GM19043 (cell line): ENCODE measurements around the gene YBEY.
"Not testable (repeated sequence)": the region's sequence is repeated elsewhere in the genome, so short reads cannot be mapped to it uniquely, and the experiment has no call there.

Experiments
- ATAC-seq: cut with Tn5 transposase; IDR thresholded peaks from one replicate; pipeline ENCODE4 v1.9.1; 2021; ENCODE audit warnings: low read depth; ENCODE audit not compliant: unreplicated experiment

The YBEY gene, protein sequence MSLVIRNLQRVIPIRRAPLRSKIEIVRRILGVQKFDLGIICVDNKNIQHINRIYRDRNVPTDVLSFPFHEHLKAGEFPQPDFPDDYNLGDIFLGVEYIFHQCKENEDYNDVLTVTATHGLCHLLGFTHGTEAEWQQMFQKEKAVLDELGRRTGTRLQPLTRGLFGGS

DNA sequence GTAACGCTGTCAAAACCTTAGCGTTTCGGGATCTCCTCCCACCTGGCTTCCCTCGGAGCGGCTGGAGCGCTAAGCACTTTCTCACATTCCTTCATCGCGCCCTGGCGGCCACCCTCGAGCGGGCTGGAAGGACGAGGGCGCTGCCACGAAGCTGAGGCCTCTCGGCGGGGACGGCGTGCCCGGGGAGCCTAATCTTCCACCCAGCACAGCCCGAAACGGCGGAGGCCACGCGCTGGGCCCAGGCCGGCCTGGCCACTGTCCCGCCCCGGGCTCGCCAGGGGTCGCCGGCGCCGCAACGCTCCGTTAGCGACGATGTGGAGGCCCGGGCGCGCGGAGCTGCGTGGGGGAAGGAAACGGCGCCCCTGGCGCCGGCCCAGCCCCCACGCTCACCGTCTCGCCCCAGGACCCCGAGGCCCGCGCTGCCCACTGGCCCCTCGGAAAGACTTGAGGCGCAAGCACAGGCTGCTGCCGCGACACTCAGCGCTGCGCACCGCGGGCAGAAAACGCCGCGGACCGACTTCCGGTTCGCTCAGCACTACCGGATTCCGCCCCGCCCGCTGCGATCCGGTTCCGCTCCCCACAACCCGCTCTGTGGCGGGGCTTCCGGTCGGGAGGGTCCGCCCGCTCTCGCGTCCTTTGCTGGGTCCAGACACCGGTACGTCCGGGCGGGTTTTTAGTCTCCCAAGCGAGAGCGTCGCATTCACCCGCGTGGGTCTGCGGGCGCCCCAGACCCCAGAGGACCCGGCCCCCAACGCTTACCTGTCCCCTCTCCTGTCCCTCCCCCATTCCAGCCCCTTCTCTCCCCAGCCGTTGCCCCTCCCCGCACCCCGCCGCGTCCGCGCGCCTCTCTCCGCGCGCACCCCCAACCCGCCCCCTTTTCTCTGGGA is at the start of gene YBEY:
TSS of gene YBEY (plus strand) at position 582 of the 887 bp plus-strand sequence. CDS start 572 bp downstream, outside the sequence.
- ATAC-seq = peak; percentile 81

DNA sequence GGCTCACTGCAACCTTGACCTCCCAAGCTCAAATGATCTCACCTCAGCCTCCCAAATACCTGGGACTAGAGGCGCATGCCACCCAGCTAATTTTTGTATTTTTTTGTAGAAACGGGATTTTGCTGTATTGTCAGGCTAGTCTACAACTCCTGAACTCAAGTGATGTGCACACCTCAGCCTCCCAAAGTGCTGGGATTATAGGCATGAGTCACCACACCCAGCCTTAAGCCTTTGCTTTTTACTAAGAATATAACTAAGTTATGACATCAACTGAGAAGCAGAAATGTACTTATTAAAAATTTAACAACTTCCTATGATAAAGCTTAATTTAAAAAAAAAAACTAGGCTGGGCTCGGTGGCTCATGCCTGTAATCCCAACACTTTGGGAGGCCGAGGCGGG is 48.7 kb upstream of the YBEY start:
- no peak for ATAC-seq

DNA sequence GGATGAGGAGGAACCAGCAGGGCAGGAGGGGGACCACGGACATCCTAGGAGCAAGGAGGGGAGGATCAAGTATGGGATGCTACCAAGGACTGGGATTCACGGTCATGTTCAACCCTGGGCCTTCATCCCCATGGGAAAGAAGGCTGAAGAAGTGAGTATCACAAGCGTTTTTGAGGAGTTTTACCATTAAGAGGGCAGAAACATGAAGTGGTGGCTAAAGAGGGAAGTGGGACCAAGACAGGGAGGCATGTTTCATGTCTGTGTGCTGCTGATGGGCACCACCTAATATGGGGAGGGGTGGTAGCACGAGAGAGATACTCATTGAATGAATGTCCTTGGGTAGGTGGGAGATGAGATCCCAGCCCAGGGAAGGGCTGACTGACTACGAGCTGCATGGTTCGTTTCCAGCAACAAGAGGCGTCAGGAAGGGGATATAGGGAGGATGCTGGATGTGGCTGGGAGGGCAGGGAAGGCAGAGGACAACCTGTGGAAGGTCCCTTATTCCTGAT is 46.3 kb upstream of the YBEY start:
- ATAC-seq = no peak

DNA sequence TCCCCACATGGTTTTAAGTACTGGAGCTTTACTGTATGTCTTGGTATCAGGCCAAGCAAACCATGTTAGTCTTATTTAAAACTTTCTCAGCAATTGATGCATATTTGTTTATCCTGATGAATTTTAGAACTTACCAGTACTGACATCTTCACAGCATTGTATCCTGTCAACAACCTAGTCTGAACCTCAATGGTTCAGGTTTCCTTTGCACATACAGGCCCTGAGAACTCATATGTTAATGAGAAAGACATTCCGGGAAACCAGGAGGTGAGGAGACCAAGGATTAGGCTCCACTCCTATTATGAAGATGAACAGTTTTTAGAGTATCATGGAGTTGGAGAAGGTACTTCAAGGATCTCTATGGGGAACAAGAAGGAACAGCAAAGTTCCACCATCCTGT is 44.6 kb upstream of the YBEY start:
- not testable (repeated sequence) for ATAC-seq

DNA sequence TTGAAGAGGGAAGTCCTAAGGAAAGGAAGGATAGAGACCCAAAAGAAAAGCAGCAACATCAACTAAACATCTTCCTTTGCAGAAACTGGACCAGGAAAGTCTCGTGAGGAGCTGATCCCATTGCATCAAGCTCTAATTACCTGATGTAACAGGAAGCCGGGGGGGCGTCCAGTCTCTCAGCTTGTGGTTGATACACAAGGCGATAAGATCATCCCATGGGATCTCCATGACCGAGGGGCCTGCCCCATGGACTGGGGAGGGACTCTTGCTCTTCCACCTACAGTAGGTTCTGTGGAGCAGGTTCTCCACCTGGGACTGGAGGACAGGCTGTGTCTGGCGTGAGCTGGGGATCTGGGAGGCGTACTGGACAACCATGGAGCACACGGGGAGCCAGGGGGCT is 42.8 kb upstream of the YBEY start:
- ATAC-seq = no peak

DNA sequence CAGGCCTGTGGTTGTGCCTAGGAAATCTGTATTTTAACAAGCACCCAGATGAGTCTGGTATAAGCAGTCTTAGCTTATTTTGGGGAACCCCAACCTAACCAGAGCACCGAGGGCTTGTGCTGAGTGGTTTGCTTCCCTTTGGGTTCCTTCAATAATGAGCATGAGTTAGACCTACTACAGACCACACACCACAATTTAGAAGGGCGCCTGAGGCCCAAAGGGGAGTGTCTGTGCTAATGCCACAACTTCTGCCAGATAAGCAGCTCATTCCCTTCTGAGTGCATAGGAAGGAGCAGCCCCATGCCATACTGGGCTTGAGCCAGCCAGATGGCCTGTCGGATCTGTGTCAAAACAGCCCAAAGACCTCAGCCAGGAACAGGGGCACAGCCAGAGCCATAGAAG is 42.2 kb upstream of the YBEY start:
- ATAC-seq = no peak

DNA sequence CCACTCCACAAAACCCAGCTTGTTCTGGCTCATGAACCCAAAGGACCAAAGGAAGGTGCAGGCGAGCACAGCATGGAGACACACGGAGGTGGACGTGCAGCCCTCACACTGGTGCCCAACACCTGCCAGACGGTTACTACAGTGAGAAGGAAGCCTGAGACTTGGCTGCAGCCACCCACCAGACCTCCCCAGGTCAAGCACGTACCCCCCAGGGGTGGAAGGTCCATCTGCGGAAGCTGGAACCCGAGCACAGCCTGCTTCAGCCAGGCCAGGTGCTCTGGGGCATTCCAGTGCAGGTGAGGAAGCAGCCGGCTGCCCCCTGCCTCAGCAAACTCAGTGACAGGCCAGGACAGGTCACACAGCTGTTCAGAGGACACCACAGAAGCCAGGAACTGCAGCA is 41.5 kb upstream of the YBEY start:
- ATAC-seq = no peak

DNA sequence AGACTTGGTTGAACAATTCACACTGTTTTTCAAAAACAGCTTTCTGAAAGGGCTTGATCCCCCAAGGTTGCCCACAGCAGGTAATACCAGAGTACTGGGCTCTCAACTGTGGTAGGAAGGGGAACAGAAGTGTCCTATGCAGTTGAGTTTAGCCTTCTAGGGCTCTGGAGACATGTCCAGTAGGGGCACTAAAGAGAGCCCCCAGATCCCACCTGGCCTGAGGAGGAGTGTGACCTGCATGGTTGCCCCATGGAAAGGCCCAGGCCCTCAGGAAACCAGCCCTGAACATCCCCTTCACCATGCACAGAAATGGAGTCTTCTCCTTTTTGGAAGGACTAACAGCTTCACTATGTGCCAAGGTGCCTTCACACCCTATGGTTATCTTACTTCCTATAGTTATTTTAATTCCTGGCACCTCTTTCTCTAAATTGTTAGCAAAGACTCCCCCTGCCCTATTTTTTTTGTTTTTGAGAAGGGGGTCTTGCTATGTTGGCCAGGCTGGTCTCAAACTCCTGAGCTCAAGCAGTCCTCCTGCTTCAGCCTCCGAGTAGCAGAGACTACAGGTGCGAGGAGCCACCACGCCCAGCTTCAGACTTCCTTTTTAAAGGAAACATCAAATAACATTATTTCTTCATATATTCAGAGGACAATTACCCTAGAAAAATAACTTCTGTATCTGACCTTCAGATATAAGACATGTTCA is 40.8 kb upstream of the YBEY start:
- no peak for ATAC-seq

DNA sequence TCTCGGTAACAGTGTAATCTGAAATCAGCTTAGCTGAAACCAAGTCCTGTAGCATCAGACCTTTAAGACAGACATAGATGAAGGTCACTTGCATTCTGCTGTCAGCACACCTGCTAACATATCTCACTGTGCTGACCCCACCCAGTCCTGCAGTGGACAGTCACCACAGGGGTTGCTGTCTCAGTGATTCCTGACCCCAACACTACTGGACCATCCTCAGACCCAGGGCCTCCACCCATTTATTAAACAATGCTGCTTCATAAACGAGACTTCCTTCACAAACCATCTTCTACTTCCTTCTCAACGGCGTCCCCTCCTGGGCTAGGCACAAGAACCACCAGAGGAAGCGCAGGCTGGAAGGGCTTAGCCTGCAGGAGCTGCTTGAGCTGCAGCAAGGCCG is 39.8 kb upstream of the YBEY start:
- no peak for ATAC-seq

DNA sequence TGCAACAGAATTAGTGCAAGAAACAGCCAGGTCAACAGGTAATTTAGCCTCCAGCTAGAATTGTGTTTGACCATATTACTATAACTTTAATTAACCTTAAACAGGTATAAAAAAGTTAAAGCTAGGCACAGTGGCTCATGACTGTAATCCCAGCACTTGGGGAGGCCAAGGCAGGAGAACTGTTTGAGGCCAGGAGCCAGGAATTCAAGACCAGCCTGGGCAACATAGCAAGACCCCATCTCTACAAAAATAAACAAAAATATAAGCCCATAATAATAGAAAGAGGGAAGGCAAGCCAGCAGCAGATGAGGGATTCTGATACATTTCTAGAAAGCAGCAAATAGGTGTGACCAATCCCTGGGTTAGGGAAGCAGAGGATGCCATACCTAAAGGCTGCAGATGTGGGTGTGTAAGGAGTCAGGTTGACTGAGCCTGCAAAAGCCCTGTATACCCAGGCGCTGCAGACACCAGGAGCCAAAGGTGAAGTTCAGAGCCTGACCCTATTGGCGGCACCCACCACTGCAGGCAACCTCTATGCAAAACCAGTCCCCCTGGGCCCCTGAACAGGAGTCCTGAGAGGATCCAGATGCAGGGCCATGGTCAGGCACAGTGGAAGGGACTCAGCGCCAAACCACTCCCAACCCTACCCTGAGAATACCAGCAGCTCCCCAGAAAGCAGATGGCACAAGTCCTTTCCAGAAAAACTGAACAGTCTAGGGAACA is 38.3 kb upstream of the YBEY start:
- no peak for ATAC-seq

DNA sequence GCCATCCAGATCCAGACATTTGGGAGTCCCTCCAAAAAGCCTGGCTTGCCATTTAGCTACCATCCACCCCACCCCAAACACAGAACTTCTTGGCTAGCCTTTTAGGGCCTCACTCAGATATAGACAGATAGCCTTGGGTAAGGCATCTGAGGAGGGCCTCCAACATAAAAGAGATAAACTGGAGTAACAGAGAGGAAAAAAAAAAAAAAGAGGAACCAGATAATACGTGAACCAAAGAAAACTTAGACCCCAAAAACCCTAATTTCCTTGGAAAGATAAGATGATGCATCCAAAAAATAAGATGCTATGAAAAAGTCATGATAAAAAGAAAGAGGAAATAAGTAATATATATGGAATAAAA is 37.7 kb upstream of the YBEY start:
- ATAC-seq = no peak

DNA sequence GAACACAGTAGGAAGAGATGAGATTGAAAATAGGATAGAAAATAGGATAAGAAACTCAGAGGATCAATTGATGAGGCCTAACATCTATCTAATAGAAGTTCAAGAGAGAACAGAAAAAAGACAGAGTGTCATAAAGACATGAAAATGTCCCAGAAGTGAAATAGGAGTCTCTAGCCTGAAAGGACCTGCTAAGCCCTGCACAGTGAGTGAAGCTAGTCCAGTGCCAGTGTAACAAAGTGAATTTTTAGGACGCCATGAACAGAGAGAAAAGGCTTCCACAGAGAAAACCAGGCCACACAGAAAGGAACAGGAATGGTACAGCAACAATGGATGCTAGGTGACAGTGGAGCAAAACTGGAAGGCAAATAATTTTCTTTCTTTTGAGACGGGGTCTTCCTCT is 37.3 kb upstream of the YBEY start:
- ATAC-seq = no peak

DNA sequence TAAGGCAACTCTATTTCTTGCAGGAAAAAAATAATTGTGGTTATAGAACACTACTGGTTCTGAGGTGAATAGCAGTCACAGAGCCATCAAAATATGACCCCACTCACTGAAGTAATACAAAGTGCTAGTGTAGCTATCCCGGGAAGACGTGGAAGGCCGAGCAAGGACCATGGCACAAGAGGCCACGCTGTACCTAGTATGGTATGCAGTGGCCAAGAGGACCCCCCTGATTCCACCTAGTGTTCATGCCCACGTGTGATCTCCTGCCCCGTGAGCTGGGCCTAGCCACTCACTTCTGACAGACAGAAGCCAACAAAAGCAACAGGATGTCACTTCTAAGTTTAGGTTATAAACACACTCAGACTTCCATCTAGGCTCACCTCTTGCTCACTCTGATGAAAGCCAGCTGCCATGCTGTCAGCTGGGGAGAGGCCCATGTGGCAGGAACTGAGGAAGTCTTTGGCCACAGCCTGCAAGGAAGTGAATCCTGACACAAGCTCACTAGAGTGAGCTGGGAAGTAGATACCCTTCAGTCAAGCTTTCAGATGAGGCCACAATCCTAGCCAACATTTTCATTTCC is 35.9 kb upstream of the YBEY start:
- ATAC-seq = no peak

DNA sequence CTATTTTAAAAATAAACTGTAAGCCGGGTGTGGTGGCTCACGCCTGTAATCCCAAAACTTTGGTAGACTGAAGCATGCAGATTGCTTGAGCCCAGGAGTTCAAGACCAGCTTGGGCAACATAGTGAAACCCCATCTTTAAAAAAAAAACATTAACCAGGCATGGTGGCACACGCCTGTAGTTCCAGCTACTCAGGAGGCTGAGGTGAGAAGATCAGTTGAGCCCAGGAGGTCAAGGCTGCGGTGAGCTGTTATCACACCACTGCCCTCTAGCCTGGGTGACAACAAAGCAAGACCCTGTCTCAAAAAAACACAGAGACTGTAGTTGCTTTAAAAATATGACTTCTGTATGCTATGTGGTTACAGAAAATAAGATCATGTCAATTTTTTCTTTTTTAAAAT is 33.3 kb upstream of the YBEY start:
- no peak for ATAC-seq

DNA sequence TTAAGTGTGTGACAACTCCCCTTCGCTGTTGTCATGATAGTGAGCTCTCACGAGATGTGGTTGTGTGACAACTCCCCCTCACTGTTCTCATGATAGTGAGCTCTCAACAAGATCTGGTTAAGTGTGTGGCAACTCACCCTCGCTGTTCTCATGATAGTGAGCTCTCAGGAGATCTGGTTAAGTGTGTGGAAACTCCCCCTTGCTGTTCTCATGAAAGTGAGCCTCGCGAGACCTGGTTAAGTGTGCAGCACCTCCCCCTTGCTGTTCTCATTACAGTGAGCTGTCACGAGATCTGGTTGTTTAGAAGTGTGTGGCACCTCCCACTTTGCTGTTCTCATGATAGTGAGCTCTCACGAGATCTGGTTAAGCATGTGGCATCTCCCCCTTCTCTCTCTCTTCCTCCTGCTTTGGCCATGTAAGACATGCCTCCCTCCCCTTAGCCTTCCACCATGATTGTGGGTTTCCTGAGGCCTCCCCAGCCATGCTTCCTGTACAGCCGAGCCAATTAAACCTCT is 32.5 kb upstream of the YBEY start:
- ATAC-seq = no peak

DNA sequence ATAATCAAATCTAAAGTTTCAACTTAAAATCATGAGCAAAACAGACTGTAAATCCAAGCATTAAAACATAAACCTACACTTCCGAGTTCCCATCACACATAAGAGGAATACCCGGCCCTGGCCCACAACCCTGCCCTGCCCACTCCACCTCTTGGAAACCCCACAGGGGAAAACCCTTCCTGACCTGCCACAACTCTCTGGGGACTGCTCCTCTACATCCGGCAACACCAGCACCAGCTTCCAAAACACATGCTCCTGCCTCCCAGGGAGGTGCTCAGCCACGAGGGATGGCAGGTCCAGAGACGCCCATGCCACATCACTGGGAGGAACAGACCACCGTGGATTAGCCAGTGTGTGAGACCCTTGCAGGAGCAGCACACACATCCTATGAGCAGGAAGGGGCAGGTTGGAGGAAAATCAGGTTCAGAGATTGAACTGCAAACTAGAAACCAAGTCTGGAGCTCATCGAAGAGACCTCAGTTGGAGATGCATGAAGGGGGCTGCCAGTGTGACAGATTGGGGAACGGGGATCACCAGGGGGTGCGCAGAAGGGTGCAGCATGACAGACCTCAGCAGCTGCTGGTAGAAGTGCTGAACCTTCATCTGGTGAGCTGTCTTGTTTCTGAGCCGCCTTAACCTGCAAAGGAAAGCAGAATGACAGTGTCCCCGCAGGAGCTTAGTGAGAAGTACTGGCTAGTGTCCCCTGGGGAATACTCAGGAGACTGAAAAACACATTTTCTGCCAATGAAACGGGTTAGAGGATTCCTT is 31.8 kb upstream of the YBEY start:
- ATAC-seq = no peak

DNA sequence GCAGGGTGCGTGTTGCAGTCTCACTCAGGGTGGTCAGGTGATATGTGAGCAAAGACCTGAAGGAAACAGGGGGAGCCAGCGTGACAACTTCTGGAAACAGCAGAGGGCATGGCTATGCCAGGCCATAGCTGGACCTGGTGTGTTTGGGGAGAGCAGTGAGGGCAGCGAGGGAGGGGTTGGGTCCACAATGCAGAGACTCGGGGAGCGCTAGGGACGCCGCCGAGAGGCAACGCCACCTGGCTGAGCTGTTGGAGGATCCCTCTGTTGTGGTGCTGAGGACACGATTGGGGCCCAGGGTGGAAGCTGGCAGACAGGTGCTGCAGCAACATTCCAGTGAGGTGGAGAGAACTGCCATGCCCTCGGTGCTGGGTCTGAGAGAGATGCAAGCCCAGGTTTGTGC is 31.0 kb upstream of the YBEY start:
- ATAC-seq = no peak

DNA sequence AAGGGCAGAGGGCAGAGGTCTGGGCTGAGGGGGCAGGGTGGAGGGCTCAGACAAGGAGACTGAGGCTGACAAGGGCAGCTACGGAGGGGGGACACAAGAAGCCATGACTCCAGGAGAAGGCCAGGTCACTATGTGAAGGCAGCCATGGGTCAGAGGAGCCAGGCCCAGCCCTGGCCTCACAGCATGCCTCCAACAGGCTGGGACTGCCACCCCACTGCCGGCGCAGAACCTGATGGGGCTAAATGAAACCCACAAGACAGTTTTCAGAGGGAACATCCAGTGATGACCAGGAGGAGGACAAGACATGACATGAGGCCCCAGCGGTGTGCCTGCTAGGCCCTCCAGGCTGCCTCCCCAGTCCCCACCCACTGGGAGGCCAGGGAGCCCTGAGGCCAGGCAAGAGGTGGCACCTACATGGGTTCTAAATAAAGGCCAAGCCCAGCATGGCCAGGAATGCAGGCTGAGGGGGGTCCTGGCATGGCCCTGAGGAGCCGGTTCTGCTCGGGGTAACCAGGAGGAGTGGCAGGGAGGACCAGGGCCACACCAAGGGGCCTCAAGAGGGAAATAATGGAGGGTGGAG is 30.3 kb upstream of the YBEY start:
- ATAC-seq = no peak

DNA sequence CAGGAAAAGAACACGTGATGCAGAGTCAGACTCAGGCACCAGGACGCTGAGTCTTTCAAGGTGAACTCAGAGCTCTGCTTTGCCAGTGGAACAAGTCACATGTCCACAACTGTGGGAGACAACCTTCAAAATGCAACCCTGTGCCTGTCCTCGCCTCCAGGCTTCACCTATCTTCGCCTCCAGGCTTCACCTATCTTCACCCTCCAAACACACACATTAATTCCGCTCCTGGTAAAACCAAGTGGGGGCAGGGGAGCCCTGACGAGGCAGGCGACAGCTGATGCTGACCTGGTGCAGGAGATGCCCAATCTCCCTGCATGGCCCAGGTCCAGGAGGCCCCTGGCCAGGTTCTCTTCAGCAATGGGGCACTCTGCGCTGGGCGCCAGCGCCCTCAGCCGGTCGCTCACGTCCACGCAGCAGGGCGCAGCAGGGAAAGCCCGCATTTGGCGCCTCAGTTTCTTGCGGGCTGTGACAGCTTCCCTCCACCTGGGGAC is 29.6 kb upstream of the YBEY start:
- ATAC-seq = no peak
